ENCODE data around the gene ADORA2A. TPM values are rescaled to one million over a fixed set of nuclear protein-coding genes. Genes with fewer than 3 reads are reported as not detected.

Gene ADORA2A
- polyA plus RNA-seq, 1 donor (not counting 4 experiments of a cell fraction or from before 2014, with no cell fraction given), result 0.20 TPM

GRCh38 chr22:24410110-24410856, 17.1 kb upstream of the ADORA2A start:
- Histone ChIP-seq H3K9me1 (ENCODE audit: control insufficient read depth, extremely low read depth, insufficient read depth, low read length) (no peaks in the 10 kb centered on the region), H3K79me2 (ENCODE audit: control insufficient read depth, insufficient read depth, low read length) (no peaks in the 10 kb centered on the region), H2AFZ (ENCODE audit: control insufficient read depth, low read length) (no peak overlapping the region), H3K4me2 (ENCODE audit: control insufficient read depth, extremely low read depth, insufficient read depth, low read depth, low read length) (no peak overlapping the region), H3K27ac (ENCODE audit: control insufficient read depth, insufficient read depth, low read length) (no peak overlapping the region), H4K20me1 (ENCODE audit: control insufficient read depth, extremely low read depth, insufficient read depth, low read length) (peaks cover 2% of the 10 kb centered on the region), H3K36me3 (ENCODE audit: control insufficient read depth in 2 of 2, extremely low read depth in 1 of 2, insufficient read depth in 2 of 2, low read length in 2 of 2) (peaks cover 12% of the 10 kb centered on the region in 2 experiments), H3K4me1 (ENCODE audit: control insufficient read depth, extremely low read depth, insufficient read depth, low read length) (peaks cover 9% of the 10 kb centered on the region), H3K27me3 (ENCODE audit: control insufficient read depth, extremely low read depth, insufficient read depth, low read length) (no peaks in the 10 kb centered on the region), H3K9ac (ENCODE audit: control insufficient read depth, extremely low read depth, insufficient read depth, low read length) (no peak overlapping the region), H3K4me3 (ENCODE audit: control insufficient read depth in 2 of 3, extremely low read depth in 1 of 3, insufficient read depth in 2 of 3, low read depth in 1 of 3, low read length in 3 of 3) (no peak overlapping the region), H3K9me3 (ENCODE audit: control insufficient read depth, low read depth, low read length) (no peaks in the 10 kb centered on the region)
- DNase-seq (ENCODE audit: low read depth, low spot score), result no peak
- TF ChIP-seq EZH2 (IDR thresholded peaks at IDR 0.05; ENCODE audit: low read length) (no peak), CTCF (optimal IDR thresholded peaks at IDR 0.05 in 1 of 3, IDR thresholded peaks at IDR 0.05 in 1 of 3, conservative IDR thresholded peaks at IDR 0.05 in 1 of 3; ENCODE audit: extremely low read depth in 1 of 3, insufficient read depth in 2 of 3, low read length in 3 of 3) (no peak)
- dilution Hi-C loops (cut with MboI; ENCODE audit: extremely low pct_ligation_motif_present, low sequenced_read_pairs), result no loop called here
- no peak for FAIRE-seq

- H4K20me1 ChIP-seq (ENCODE audit: control insufficient read depth, extremely low read depth, insufficient read depth, low read length), result peaks cover 2% of the 10 kb centered on the region
- H3K36me3 ChIP-seq (ENCODE audit: control insufficient read depth in 2 of 2, extremely low read depth in 1 of 2, insufficient read depth in 2 of 2, low read length in 2 of 2), result peaks cover 4 to 13% of the 10 kb centered on the region in 2 experiments
- H3K4me1 ChIP-seq (ENCODE audit: control insufficient read depth, extremely low read depth, insufficient read depth, low read length), result peaks cover 9% of the 10 kb centered on the region
- no peak overlapping the region for H3K27ac ChIP-seq (ENCODE audit: control insufficient read depth, insufficient read depth, low read length)
- H3K9ac ChIP-seq (ENCODE audit: control insufficient read depth, extremely low read depth, insufficient read depth, low read length), result no peak overlapping the region
- no peak overlapping the region for H3K4me3 ChIP-seq (ENCODE audit: control insufficient read depth in 2 of 3, extremely low read depth in 1 of 3, insufficient read depth in 2 of 3, low read depth in 1 of 3, low read length in 3 of 3)
- H3K4me2 ChIP-seq (ENCODE audit: control insufficient read depth, extremely low read depth, insufficient read depth, low read depth, low read length), result no peak overlapping the region
- no peak overlapping the region for H2AFZ ChIP-seq (ENCODE audit: control insufficient read depth, low read length)
- no peaks in the 10 kb centered on the region for H3K79me2 ChIP-seq (ENCODE audit: control insufficient read depth, insufficient read depth, low read length)
- H3K9me1 ChIP-seq (ENCODE audit: control insufficient read depth, extremely low read depth, insufficient read depth, low read length), result no peaks in the 10 kb centered on the region
- DNase-seq (ENCODE audit: low read depth, low spot score), result no peak
- no peaks in the 10 kb centered on the region for H3K27me3 ChIP-seq (ENCODE audit: control insufficient read depth, extremely low read depth, insufficient read depth, low read length)
- FAIRE-seq, result no peak
- dilution Hi-C loops (cut with MboI; ENCODE audit: extremely low pct_ligation_motif_present, low sequenced_read_pairs), result no loop called here
- no peak for TF ChIP-seq EZH2 (IDR thresholded peaks at IDR 0.05; ENCODE audit: low read length)
- no peak for TF ChIP-seq CTCF (optimal IDR thresholded peaks at IDR 0.05 in 1 of 3, IDR thresholded peaks at IDR 0.05 in 1 of 3, conservative IDR thresholded peaks at IDR 0.05 in 1 of 3; ENCODE audit: extremely low read depth in 1 of 3, insufficient read depth in 2 of 3, low read length in 3 of 3)
- no peaks in the 10 kb centered on the region for H3K9me3 ChIP-seq (ENCODE audit: control insufficient read depth, low read depth, low read length)
Observed at GRCh38 chr22:24411256-24412004, 16.0 kb upstream of the ADORA2A start.
